ENCODE results near the gene CFAP61. TPM values are rescaled to one million over a fixed set of nuclear protein-coding genes. Genes with fewer than 3 reads are reported as not detected.

The CFAP61 gene
- total and polyA plus RNA-seq, 8 donors = 0.95 to 5.3 (median 3.2) TPM; not detected in 1

DNA sequence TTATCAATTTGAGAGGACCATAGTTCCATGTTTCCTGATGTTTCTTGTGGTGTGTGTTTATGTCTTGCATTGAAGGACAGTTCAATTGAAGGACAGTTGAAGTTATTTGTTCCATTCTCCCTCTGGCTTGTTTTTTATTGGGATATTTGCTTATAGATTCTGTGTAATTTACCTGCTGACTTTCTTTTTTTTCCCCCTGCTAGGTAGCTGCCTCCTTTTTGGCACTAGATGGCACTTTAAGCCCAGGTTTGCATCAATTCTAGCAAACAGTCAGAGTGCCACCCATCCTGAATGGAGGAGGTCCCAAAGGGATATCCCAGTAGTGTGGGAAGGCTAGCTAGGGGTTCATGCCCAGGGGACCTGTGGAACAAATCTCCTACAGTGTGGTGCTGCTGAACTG lies 78.1 kb downstream of the CFAP61 start:
- Histone ChIP-seq H3K36me3 (no peaks in the 10 kb centered on the region), H3K27me3 (no peaks in the 10 kb centered on the region), H3K27ac (no peak overlapping the region), H3K4me1 (no peaks in the 10 kb centered on the region), H3K4me3 (no peak overlapping the region), H3K9me3 (peaks cover 0 to 18% of the 10 kb centered on the region in 2 donors)
- DNase-seq (no peak), ATAC-seq (no peak)
- TF ChIP-seq CTCF (IDR thresholded peaks at IDR 0.05) = no peak
- intact Hi-C loops (cut with DNase I) = no loop called here

- no peaks in the 10 kb centered on the region for H3K36me3 ChIP-seq
- no peaks in the 10 kb centered on the region for H3K27me3 ChIP-seq
- DNase-seq (no peak), ATAC-seq (no peak)
- no peaks in the 10 kb centered on the region for H3K4me1 ChIP-seq
- no peak overlapping the region for H3K4me3 ChIP-seq
- TF ChIP-seq CTCF (IDR thresholded peaks at IDR 0.05) = no peak
- H3K27ac ChIP-seq = no peak overlapping the region
- H3K9me3 ChIP-seq = peaks cover 0 to 5% of the 10 kb centered on the region in 2 donors
- intact Hi-C loops (cut with DNase I) = no loop called here
These were observed 82.7 kb downstream of the CFAP61 start for GRCh38 chr20:20134941-20135575.

DNA sequence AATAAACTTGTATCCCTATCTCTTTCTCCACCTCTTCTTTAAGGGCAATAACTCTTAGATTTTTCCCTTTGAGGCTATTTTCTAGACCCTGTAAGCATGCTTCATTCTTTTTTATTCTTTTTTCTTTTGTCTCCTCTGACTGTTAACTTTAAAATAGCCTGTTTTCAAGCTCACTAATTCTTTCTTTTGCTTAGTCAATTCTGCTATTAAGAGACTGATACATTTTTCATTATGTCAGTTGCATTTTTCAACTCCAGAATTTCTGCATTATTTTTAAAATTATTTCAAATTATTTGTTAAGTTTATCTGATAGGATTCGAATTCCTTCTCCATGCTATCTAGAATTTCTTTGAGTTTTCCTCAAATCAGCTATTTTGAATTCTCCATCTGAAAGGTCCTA lies 84.0 kb downstream of the CFAP61 start:
- no peaks in the 10 kb centered on the region for H3K9me3 ChIP-seq
- no peaks in the 10 kb centered on the region for H3K36me3 ChIP-seq
- no peak overlapping the region for H3K4me3 ChIP-seq
- no peak for TF ChIP-seq CTCF (IDR thresholded peaks at IDR 0.05)
- intact Hi-C loops (cut with DNase I) = no loop called here
- no peak overlapping the region for H3K27ac ChIP-seq
- DNase-seq (no peak), ATAC-seq (no peak)
- no peaks in the 10 kb centered on the region for H3K27me3 ChIP-seq
- H3K4me1 ChIP-seq = no peaks in the 10 kb centered on the region

DNA sequence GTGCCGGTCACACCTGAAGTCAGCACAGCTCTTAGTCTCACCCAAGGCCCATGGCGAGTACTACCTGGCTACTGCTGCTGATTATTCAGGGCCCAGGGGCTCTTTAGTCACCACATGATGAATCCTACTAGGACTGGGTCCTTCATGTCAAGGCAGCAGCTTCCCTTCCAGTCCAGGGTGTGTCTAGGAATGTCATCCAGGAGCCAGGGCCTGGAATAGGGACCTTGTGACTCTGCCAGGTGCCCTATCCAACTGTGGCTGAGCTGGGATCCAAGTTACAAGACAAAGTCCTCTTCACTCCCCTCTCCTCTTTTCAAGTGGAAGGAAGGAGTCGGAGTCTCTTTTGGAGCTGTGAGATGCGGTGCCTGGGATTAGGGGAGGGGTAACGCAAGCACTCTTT lies 85.5 kb downstream of the CFAP61 start:
- H3K36me3 ChIP-seq = no peaks in the 10 kb centered on the region
- no peak overlapping the region for H3K27ac ChIP-seq
- no peaks in the 10 kb centered on the region for H3K9me3 ChIP-seq
- intact Hi-C loops (cut with DNase I) = no loop called here
- ATAC-seq (no peak), DNase-seq (no peak)
- H3K27me3 ChIP-seq = no peaks in the 10 kb centered on the region
- H3K4me1 ChIP-seq = no peaks in the 10 kb centered on the region
- H3K4me3 ChIP-seq = no peak overlapping the region
- no peak for TF ChIP-seq CTCF (IDR thresholded peaks at IDR 0.05)

- no peak for ATAC-seq
- Histone ChIP-seq H3K36me3 (no peaks in the 10 kb centered on the region), H3K27me3 (no peaks in the 10 kb centered on the region), H3K4me1 (no peaks in the 10 kb centered on the region), H3K9me3 (no peaks in the 10 kb centered on the region), H3K4me3 (no peak overlapping the region), H3K27ac (no peak overlapping the region)
- DNase-seq = no peak
- no peak for TF ChIP-seq CTCF (IDR thresholded peaks at IDR 0.05)
- intact Hi-C loops (cut with DNase I) = no loop called here
These were observed 86.2 kb downstream of the CFAP61 start for GRCh38 chr20:20138301-20139064.

Measured in left lung (tissue), 10 donors.